ES-I3 (cell line): ENCODE results near the gene SHC1.
"Not testable (repeated sequence)": the region's sequence is repeated elsewhere in the genome, so short reads cannot be mapped to it uniquely, and the experiment has no call there.

Experiments used
- H3K36me3 ChIP-seq: 2 replicates; pipeline ENCODE4 v1.6.1; 2013; ENCODE audit warnings: mild to moderate bottlenecking, low read length, control low read depth, moderate library complexity; ENCODE audit not compliant: insufficient read depth
- H3K4me1 ChIP-seq: 2 replicates; pipeline ENCODE4 v1.6.1; 2013; ENCODE audit warnings: mild to moderate bottlenecking, control low read depth, low read length; ENCODE audit not compliant: insufficient read depth
- H3K9ac ChIP-seq: 2 replicates; pipeline ENCODE4 v1.6.1; 2013; ENCODE audit warnings: low read depth, mild to moderate bottlenecking, low read length, moderate library complexity
- H3K9me3 ChIP-seq: 2 replicates; pipeline ENCODE4 v1.6.1; 2013; ENCODE audit warnings: mild to moderate bottlenecking, low read length, moderate library complexity; ENCODE audit not compliant: control insufficient read depth, insufficient read depth

Gene SHC1

DNA sequence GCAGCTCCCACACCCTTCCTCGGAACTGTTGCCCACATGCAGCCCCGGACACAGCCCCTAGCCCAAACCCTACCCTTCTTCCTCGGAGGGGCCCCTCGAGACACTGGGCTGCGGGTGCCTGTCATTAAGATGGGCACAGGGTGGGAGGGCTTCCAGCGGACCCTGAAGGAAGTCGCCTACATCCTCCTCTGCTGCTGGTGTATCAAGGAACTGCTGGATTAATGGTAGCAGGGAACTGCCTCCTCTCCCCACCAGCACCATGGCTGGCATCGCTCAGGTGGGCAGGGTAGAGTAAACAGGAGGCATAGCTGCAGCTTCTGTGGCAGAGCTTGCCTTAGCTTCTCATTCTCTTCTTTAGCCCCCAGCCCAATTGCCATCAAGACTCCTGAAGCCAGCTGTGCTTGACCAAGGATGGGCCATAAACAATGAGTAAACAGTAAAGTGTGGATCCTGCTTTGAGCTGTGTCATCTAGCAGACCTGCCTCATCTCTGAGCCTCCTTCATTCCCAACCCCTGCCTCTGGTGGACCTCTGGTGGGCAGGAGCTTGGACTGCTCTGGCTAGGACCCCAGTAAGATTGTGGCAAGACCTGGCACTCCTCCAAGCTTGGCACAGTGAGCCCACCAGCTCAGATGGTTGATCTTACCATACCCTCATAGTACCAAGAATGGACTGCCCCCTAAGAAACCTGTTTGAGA is 23.2 kb upstream of the SHC1 start, which contains the start of gene LENEP:
TSS of gene LENEP (plus strand) at position 15 of the 697 bp plus-strand sequence. CDS start at position 37, 22 bp downstream.
- Histone ChIP-seq H3K36me3 (peaks cover 3% of the 10 kb centered on the region), H3K9me3 (no peaks in the 10 kb centered on the region), H3K9ac (no peak within 1 kb of the TSS), H3K4me1 (peaks cover 12% of the 10 kb centered on the region; the same call in 1 of the 2 replicates)

DNA sequence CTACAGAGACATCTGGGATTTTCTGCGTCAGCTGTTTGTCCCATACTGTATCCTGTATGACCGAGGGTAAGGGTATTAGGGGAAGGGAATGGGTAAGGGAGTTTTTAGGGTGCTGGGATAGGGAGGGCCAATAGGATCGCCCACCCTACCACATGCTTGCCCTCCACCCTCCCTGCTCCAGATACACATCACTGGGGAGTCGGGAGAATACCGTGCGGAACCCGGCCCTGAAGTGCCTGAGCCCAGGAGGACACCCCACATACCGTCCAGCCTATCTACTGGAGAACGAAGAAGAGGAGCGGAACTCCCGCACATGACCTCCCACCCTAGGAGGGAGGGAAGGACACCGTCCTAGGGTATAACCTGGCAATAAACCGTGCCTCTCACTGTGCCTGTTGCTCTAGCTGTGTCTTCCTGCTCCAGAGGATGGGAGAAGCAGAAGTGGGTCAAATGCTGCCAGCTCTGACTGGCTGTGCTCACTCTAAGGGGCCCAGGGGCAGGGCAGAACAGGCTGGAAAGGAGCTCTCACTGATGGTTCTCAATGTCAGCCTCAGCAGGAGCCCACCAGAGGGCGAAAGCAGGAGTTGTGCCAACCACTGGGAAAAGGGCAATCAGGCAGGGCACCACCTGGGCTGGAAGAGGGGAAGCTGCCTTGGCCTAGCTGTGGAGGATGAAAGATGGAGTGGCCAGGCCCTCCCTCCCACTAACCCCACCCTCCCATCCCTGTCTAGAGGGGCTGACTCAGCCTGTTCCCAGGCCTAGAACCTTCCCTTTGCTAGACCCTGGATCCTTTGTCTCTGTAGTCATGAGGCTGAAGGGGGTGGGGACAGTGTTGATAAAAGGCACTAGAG is 22.4 kb upstream of the SHC1 start:
- Histone ChIP-seq H3K9me3 (no peaks in the 10 kb centered on the region), H3K4me1 (peaks cover 12% of the 10 kb centered on the region; the same call in 1 of the 2 replicates), H3K9ac (no peak overlapping the region), H3K36me3 (peaks cover 7% of the 10 kb centered on the region)

DNA sequence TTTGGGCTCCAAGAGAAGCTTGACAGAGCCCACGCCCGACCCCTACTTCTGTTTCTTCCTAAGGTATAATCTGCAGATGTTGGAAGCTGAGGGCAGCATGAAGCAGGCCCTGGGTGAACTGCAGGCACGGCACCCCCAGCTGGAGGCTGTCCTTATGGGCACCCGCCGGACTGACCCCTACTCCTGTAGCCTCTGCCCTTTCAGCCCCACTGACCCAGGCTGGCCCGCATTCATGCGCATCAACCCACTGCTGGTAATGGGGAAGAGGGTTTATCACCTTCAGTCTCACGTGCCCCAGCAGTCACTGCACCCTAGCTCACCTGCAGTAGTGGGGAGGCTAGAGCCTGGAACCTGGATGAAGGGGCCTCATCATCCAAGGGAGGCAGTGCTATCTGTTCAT is 19.7 kb upstream of the SHC1 start:
- Histone ChIP-seq H3K4me1 (peaks cover 12% of the 10 kb centered on the region; the same call in 1 of the 2 replicates), H3K36me3 (peaks cover 14% of the 10 kb centered on the region), H3K9me3 (no peaks in the 10 kb centered on the region), H3K9ac (no peak overlapping the region)

DNA sequence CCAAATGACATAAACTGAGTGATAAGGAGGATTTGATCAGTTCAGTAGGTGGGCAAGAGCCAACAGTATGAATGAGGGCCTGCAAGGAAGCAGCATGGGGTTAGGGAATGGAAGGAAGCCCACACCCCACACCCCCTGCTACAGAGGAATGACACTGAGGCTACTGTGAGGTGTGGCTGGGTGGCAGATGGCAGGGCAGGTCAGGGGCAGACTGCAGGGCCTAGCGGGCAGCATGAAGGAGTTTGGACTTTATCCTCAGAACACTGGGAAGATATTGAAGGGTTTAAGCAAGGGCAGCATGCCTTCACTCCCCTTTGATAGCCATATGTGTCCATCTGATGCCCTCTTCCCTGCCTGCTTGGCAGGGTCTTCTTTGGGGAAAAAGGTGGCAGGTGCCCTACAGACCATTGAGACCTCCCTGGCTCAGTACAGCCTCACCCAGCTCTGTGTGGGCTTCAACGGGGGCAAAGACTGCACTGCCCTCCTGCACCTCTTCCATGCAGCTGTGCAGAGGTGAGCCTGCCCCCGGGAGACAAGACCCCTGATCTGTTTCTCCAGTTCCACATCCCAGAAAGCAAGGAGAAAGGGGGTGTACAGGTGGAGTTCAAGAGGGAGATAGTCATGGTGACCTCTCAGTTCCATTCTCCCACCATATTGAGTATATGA is 18.8 kb upstream of the SHC1 start:
- Histone ChIP-seq H3K9ac (no peak overlapping the region), H3K4me1 (peaks cover 12% of the 10 kb centered on the region; the same call in 1 of the 2 replicates), H3K36me3 (peaks cover 14% of the 10 kb centered on the region), H3K9me3 (no peaks in the 10 kb centered on the region)

DNA sequence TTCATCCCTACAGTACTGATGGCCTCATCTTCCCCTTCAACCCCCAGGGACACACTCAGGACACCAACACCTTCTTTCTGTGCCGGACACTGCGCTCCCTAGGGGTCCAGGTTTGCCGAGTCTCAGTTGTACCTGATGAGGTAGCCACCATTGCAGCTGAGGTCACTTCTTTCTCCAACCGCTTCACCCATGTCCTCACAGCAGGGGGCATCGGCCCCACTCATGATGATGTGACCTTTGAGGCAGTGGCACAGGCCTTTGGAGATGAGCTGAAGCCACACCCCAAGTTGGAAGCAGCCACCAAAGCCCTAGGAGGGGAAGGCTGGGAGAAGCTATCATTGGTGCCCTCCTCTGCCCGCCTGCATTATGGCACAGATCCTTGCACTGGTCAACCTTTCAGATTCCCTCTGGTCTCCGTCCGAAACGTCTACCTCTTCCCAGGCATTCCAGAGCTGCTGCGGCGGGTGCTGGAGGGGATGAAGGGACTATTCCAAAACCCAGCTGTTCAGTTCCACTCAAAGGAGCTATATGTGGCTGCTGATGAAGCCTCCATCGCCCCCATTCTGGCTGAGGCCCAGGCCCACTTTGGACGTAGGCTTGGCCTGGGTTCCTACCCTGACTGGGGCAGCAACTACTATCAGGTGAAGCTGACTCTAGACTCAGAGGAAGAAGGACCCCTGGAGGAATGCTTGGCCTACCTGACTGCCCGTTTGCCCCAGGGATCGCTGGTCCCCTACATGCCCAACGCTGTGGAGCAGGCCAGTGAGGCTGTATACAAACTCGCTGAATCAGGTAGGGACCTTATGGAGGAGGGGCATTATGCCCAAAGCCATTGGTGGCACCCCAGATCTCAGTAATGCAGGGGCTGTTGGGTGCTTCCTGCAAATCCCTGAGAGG is 17.8 kb upstream of the SHC1 start:
- H3K9me3 ChIP-seq, result no peaks in the 10 kb centered on the region
- H3K9ac ChIP-seq, result no peak overlapping the region
- peaks cover 9% of the 10 kb centered on the region; the same call in 1 of the 2 replicates for H3K4me1 ChIP-seq
- peaks cover 14% of the 10 kb centered on the region for H3K36me3 ChIP-seq

DNA sequence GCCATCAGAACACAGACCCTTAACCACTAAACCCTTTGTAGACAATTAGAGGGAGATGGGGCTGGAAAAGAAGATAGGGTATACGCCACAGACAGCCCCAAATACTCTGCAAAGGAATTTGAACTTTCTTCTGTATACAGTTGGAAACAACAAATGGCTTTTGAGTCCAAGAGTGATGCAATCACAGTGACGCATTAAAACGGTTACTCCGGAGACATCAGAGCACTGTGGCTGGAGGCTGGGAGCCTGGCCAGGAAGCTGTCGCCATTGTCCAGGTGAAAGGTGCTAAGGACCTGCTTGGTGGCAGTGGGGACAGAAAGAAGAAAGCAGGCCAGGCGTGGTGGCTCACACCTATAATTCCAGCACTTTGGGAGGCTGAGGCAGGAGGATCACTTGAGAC is 16.8 kb upstream of the SHC1 start:
- no peak overlapping the region for H3K9ac ChIP-seq
- H3K9me3 ChIP-seq, result no peaks in the 10 kb centered on the region
- H3K36me3 ChIP-seq, result peaks cover 14% of the 10 kb centered on the region
- peaks cover 8% of the 10 kb centered on the region; the same call in 1 of the 2 replicates for H3K4me1 ChIP-seq

DNA sequence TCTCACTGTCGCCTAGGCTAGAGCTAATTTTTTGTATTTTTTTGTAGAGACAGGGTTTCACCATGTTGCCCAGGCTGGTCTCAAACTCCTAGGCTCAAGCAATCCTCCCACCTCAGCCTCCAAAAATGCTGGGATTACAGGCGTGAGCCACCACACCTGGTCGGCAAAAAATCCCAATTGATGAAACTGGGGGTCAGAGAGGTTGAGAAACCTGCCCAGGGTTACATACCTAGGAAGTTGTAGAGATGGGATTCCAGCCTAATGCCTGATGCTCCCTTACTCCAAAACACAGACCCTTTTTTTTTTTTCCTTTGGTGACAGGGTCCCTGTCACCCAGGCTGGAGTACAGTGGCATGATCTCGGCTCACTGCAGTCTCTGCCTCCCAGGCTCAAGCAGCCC is 16.2 kb upstream of the SHC1 start:
- not testable (repeated sequence) for H3K9me3 ChIP-seq, H3K9ac ChIP-seq, H3K4me1 ChIP-seq
- H3K36me3 ChIP-seq, result peaks cover 14% of the 10 kb centered on the region

DNA sequence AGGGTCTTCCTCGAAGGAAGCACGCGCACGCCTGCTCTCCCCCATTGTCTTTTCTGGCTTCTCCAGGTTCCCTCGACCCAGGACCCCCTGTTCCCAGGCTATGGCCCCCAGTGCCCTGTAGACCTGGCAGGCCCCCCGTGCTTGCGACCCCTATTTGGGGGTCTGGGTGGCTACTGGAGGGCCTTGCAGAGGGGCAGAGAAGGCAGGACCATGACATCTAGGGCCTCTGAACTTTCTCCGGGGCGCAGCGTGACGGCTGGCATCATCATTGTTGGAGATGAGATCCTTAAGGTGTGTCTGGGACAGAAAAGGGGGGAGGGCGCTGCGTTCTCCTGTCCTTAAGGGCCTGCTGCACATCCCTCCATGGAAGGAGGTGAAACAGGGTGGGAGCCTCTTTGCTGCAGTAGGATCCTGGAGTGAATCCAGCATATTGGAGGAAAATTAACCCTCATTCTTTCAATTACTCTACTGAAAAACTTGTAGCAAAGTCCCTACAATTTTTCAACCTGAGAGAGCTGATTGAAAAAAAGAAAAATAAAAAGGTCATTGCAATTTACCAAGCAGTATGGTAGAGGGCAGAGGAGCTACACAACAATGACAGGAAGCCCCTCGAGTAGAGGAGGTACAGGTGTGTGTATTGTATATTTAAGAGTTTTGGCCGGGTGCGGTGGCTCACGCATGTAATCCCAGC is 13.4 kb upstream of the SHC1 start:
- Histone ChIP-seq H3K36me3 (peaks cover 21% of the 10 kb centered on the region), H3K9me3 (no peaks in the 10 kb centered on the region), H3K9ac (peak overlapping the region; percentile 82), H3K4me1 (peaks cover 9% of the 10 kb centered on the region; the same call in 1 of the 2 replicates)

DNA sequence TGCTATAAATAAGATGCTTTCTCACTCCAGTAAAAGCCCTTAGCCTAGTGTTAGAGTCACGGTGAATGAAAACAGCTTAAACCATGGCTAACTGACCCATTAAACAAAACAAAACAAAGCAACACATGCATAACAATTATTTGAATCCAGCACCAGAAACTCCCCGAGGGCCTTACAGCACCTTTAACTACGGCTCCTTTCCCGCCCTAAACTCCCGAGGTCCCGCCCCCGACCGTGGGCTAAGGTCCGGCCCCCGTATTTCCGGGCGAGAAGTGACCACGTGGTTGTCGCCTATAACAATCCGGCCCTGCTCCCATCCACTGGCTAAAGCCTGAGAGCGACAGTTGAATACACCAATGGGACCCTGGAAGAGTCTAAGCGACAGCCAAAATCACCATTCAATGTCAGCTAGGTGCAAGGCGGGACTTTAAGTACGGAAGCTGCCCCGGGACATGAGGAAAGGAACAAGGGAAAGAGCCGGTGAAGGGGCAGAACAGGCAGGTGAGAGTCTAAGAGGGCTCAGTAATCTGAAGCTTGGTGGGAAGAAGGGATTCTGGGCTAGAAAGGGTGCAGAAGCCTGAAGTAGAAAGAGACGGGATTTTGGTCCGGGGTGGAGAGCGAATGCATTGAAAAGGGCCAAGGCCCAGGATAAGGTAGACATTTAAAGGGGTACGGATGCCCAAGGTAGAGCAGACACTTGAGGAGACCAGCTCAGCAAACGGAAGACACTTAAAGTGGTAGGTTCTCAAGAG is 12.5 kb upstream of the SHC1 start, which contains the start of gene FLAD1:
TSS of gene FLAD1 (plus strand) at position 448 of the 752 bp plus-strand sequence. CDS start 351 bp downstream, outside the sequence.
- peaks cover 9% of the 10 kb centered on the region; the same call in 1 of the 2 replicates for H3K4me1 ChIP-seq
- H3K9ac ChIP-seq, result peak within 1 kb of the TSS; percentile 82
- peaks cover 23% of the 10 kb centered on the region for H3K36me3 ChIP-seq
- no peaks in the 10 kb centered on the region for H3K9me3 ChIP-seq

DNA sequence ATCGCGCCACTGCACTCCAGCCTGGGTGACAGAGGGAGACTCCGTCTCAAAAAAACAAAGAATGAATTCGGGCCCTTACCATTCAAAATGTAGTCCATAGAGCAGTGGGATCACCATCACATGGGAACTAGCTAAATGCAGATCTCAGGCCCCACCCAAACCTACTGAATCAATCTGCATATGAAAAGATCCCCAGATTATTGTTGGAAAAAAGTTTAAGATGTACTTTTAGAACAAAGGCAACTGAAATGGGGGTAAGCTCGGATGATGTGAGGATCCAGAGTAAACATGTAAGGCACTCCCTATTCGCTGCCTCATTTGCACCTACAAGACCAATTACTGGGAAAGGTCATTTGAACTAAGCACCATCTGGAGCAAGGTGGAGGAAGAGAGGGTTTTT is 11.8 kb upstream of the SHC1 start:
- Histone ChIP-seq H3K36me3 (peaks cover 17% of the 10 kb centered on the region), H3K9me3 (no peaks in the 10 kb centered on the region), H3K9ac (peak overlapping the region; percentile 49; the same call in 1 of the 2 replicates), H3K4me1 (peaks cover 9% of the 10 kb centered on the region; the same call in 1 of the 2 replicates)

DNA sequence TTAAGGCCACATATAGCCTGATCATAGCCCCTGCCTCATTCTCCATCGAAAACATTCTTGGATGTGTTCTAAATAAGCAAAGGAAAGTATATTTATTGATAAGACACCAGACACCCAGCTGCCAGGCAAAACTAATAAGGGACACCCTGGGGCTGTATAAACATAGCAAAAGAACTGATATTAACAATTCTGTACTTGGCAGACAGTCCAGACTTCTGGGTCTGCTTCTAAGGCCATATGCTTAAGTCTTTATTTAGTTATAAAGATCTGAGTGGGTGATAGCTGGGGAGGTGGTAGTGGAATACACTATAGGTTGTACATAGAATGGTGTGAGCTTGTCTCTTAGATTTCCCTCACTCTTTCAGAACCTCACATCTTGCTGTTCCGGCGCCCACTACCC is 7.8 kb upstream of the SHC1 start:
- Histone ChIP-seq H3K9me3 (no peaks in the 10 kb centered on the region), H3K9ac (no peak overlapping the region), H3K4me1 (peaks cover 7% of the 10 kb centered on the region), H3K36me3 (peaks cover 15% of the 10 kb centered on the region; the same call in 1 of the 2 replicates)

DNA sequence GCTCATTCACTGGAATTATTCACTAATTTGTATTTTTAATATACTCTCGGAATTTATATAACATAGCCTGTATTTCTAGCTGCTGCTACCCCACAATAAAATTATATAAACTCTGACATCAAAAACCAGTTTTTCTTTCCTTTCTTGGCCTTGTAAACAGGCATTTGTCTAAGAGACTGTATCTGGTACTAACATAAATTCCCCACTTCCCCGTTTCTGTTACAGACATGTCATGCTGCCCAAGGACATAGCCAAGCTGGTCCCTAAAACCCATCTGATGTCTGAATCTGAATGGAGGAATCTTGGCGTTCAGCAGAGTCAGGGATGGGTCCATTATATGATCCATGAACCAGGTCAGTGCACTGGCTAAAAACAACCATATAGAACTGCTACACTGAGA is 7.2 kb upstream of the SHC1 start:
- H3K36me3 ChIP-seq, result peaks cover 15% of the 10 kb centered on the region; the same call in 1 of the 2 replicates
- not testable (repeated sequence) for H3K9me3 ChIP-seq, H3K4me1 ChIP-seq, H3K9ac ChIP-seq
